ENCODE data around the gene SLC34A1.
"Not testable (repeated sequence)": the region's sequence is repeated elsewhere in the genome, so short reads cannot be mapped to it uniquely, and the experiment has no call there.

SLC34A1 gene

GRCh38 chr5:177368869-177369644 lies 15.2 kb upstream of the SLC34A1 start:
- no peak for DNase-seq (ENCODE audit: low spot score)

- DNase-seq (ENCODE audit: low spot score): no peak
These were observed 14.4 kb upstream of the SLC34A1 start for GRCh38 chr5:177369645-177370440.

DNA sequence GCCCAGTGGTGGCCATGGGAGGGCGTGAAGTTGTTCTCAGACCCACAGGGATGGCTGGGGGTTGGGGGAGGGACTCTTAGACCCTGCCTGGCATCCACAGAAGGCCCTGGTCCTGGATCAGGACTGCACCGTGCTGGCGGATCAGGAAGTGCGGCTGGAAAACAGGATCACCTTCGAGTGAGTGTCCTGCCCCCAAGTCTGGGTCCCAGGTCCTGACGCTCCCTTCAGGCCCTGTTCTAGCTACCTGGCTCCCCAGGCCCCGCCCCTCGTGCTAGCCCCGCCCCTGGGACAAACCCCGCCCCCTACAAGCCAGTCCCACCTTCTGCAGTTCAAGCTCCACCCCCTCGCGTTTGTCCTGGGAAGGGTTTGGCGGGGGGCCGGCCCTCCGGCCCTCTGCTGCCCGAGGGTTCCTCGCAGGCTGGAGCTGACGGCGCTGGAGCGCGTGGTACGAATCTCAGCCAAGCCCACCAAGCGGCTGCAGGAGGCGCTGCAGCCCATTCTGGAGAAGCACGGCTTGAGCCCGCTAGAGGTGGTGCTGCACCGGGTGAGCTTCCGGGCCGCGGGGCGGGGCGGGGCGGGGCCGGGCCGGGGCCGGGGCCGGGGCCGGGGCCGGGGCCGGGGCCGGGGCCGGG lies 13.6 kb upstream of the SLC34A1 start:
- no peak for DNase-seq (ENCODE audit: low spot score)

DNA sequence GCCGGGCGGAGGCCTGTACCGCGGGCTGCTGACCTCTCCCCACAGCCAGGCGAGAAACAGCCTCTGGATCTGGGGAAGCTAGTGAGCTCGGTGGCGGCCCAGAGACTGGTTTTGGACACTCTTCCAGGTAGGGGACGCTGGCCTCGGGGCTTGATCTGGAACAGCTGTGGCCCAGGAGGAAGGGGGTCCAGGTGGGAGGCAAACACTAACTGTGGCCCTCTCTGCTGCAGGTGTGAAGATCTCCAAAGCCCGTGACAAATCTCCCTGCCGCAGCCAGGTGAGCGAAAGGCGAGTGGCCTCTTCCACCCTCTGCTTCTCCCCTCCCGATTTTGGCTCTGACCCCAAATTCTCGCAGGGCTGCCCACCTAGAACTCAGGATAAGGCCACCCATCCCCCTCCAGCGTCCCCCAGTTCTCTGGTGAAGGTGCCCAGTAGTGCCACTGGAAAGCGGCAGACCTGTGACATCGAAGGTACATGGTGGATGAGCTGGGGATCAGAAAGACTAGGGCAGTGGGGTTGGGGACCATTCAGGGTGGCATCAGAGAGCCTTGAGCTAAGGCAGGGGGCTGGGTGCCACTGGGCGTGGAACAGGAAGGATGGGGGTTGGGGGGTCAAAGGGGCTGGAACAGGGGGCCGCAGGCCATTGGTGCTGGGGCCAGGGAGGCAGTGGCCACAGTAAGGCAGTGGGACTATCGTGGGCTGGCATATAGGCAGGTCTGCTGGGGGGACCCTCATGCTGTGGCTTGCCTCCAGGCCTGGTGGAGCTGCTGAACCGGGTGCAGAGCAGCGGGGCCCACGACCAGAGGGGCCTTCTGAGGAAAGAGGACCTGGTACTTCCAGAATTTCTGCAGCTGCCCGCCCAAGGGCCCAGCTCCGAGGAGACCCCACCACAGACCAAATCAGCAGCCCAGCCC lies 12.9 kb upstream of the SLC34A1 start:
- no peak for DNase-seq (ENCODE audit: low spot score)

GRCh38 chr5:177372034-177372896 lies 12.0 kb upstream of the SLC34A1 start:
- DNase-seq (ENCODE audit: low spot score): no peak

DNA sequence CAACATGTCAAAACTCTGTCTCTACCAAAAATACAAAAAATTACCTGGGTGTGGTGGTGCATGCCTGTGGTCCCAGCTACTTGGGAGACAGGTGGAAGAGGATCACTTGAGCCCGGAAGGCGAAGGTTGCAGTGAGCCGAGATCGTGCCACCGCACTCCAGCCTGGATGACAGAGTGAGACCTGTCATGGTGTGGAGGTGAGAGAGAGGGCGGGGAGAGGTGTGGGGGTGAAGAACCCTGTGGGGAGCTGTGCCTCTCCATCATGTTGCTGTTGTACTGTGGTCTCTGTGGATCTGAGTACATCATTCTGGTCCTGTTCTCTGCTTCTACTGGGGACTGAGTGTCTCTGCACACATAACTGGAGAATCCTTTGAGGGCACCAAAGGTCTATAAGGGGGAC lies 11.3 kb upstream of the SLC34A1 start:
- no peak for DNase-seq (ENCODE audit: low spot score)

DNA sequence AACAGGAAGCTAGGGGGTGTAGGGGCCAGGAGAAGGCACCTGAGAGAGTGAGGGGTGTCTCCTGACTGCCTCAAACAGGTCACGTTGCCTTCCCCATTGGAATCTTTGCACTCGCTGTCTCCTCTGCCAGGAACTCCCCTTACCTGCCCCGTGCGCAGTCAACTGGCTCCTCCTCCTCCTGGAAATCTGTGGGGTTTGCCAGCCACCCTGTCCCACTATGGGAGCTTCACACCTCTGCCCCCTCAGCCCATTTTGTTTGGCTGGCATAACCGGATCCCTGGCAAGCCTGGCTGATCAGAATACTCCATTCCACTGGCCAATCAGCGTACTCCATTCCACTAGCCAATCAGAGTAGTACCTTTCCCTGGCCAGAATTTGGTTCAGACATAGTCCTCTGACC lies 10.4 kb upstream of the SLC34A1 start:
- no peak for DNase-seq (ENCODE audit: low spot score)

DNA sequence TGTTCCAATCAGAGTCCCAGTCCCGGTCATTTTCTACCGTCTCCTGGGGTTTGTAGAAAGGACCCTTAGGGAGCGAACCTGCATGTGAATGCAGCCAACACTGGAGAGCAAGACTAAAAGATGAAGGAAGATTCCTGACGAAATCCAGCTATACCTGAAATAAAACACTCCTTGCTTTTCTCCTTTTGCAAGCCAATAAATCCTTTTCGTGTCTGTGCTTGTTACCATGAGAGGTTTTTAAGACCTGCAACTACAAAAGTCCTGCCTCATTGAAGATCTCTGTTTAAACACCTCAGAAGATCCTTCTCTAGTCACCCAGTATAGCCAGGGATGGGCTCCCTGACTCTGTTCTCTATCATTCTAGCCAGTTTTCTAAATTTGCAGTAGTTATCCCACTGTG lies 10.0 kb upstream of the SLC34A1 start:
- no peak for DNase-seq (ENCODE audit: low spot score)

GRCh38 chr5:177375516-177375915 lies 8.7 kb upstream of the SLC34A1 start:
- DNase-seq (ENCODE audit: low spot score): not testable (repeated sequence)

- no peak for DNase-seq (ENCODE audit: low spot score)
These were observed 8.1 kb upstream of the SLC34A1 start for GRCh38 chr5:177376107-177376506.

DNA sequence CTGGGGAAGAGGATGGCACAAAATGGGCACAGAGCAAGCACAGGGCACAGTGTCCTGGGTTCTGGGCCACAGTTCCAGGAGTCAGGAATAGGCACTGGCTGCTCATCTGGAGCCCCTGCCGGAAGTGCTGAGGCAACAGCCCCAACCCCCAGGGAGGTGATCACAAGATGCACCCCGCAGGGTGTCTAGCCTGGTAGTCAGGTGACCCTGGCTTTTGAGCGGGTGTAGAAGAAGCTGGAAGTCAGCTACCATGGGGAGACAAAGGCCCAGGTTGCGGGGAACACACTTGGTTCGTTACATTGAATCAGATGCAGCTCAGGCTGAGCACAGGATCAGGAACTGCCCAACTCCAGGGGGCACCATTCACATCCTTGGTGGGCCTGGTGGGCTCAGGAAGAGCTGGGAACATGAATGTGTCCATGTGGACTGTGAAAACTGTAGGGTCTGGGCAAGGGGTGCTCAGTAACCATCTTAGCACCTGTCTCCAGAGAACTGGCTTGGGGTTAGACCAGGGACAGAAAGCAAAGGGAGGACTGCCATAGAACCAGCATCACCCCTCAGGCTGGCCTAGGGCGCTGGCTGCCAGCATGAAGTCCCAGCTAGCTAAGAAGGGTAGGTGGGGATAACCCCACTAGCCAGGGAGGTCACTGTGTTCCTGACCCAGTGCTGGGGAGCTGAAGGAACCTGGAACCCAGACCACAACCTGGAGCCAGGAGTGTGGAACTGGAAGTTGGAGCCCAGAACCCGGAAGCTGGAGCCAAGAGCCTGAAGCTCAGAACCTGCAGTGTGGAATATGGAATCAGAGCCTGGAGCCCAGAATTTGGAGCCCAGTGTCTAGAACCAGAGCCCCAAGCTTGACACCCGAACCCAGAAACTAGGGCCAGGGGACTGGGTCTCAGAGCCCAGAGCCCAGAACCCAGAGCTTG lies 6.1 kb upstream of the SLC34A1 start:
- DNase-seq (ENCODE audit: low spot score): no peak

DNA sequence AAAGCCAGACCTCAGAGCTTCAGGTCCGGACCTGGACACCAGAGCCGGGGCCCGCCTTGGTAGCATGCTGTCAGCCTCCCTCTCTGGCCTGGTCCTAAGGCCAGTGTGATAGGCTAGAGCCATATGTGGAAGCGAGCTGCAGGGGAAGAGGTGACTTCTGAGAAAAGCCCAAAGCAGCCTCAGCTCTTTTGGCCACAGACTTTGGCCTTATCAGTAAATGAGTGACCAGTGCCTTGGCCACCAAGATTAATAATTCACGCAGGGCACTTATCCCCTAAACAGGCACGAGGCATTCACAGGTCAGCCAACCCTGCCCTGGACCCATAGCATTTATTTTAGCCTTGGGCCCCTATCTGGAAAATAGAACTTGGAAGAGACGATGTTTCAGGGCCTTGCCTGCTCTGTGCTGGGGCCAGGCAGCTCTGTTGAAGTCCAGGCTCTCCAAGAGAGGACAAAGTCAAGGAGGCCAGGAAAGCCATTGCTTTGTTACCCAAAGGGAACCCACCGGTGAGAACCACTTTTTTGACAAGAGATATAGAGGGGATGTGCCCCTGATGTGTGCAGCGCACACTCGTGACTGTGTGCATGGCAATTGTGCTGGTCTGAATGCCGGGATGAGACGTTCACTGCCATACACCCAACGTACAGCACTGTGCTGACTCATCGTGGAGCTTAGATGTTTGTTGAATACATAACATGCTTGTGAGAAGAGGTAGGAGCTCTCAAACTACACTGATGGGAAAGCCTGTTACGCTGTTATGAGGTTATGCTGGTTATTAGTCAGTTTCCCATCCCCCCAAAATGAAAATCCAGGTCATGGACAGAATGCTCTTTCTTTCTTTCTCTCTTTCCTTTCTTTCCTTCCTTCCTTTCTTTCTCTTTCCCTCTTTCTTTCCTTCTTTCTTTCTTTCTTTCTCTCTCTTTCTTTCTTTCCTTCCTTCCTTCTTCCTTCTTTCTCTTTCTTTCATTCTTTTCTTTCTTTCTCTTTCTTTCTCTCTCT lies 5.0 kb upstream of the SLC34A1 start:
- no peak for DNase-seq (ENCODE audit: low spot score)

GRCh38 chr5:177380805-177381126 lies 3.5 kb upstream of the SLC34A1 start:
- no peak for DNase-seq (ENCODE audit: low spot score)

- no peak for DNase-seq (ENCODE audit: low spot score)
These were observed 1.7 kb upstream of the SLC34A1 start for GRCh38 chr5:177382423-177383029.

DNA sequence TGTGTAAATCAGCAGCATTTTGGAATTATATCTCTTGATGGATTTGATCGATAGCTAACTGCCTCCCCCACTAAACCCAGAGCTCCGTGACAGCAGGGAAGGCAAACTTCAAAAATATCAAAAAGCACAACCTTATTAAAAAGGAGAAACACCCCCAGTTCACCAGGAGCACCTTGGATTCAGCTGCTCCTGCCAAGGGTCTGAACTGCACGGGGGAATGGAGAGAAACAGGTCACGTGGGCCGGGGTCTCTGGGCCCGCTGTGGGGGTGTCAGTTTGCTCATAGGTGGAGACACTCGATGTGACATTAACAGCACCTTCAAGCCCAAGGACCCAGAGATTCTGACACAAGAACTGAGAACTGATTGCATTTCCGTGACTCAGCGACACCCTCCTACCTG lies 1.1 kb upstream of the SLC34A1 start:
- DNase-seq (ENCODE audit: low spot score): no peak

DNA sequence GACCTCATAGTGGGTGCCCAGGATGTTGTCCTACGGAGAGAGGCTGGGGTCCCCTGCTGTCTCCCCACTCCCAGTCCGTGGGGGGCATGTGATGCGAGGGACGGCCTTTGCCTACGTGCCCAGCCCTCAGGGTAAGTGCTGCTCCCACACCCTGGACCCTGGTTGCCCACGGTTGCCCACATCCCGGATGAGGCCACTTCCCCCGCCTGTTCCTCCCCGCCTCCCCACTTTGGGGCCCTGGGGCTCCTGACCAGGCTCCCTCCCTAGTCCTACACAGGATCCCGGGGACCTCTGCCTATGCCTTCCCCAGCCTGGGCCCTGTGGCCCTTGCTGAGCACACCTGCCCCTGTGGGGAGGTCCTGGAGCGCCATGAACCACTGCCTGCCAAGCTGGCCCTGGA lies 1.5 kb downstream of the SLC34A1 start:
- DNase-seq (ENCODE audit: low spot score): no peak

DNA sequence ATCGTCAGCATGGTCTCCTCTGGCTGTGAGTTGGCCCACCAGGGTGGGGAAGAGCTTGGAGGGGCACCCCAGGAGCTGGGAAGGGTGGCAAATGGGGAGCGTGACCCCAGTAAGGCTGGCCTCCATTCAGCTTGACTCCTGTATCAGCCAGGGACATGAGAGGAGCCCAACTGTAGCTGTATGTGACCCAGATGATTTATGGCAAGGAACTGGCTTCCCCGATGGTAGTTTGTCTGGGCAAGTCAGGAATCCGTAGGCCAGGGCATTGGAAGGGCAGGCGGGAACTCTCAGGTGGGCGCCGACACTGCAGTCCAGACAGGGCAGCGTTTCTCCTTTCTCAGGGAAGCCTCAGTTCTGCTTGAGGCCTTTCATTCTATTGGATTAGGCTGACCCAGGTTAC lies 2.3 kb downstream of the SLC34A1 start:
- DNase-seq (ENCODE audit: low spot score): no peak

- DNase-seq (ENCODE audit: low spot score): no peak
These were observed 3.2 kb downstream of the SLC34A1 start for GRCh38 chr5:177387405-177387804.

All from globus pallidus (tissue), 1 donor.